ENCODE measurements around the gene VPS26C.

DNA sequence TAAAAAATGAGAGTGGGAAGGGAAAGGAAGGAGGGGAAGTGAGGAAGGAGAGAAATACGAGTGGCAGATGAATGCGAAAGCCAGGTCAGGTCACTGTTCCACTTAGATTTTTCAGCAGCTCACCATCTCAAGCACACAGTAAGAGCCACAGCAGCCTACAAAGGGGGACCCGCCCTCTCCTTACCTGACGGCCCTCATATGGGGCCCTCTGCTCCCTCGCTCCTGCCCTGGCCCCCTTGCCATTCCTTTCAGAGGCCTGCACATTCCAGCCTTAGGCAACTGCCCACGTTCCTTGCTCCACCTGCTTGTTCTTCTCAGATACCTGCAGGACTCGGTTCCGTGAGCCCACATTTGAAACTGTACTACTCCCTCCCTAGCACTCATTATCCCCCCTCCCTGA is 22.0 kb downstream of the VPS26C start:
- TF ChIP-seq GATA2 (IDR thresholded peaks at IDR 0.05; ENCODE audit: low read depth, low read length) (no peak), GATA3 (IDR thresholded peaks at IDR 0.05; ENCODE audit: low read depth, low read length) (no peak)

Measured in SH-SY5Y (cell line).